ENCODE measurements around the gene AURKAIP1.

AURKAIP1 gene

DNA sequence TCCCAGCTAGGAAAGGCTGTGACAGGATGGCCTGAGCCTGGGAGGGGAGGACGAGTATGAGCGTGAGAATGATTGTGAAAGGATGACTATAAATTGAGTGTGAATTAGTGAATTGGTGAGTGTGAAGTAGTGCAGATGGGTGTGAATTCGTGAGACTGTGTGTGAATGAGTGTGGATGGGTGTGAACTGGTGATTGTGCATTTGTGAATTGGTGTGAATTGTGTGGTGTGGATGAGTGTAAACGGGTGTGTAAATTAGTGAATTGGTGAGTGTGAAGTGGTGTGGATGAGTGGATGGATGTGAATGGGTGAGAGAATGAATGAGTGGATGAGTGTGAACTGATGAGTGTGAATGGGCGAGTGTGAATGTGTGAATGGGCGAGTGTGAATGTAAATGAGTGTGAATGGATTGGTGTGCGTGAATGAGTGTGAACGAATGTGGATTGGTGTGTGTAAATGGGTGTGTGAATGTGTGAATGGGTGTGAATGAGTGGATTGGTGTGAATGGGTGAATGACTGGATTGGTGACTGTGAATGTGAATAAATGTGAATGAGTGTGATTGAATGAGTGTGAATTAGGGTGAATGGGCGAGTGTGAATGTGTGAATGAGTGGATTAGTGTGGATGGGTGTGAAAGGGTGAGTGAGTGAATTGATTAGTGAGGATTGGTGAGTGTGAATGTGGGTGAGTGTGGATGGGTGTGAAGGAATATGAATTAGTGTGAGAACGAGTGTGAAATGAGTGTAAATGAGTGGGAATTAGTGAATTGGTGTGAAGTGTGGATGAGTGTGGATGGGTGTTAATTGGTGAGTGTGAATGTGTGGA lies 8.9 kb downstream of the AURKAIP1 start:
- no peak for TF ChIP-seq BHLHE40 (IDR thresholded peaks at IDR 0.05; ENCODE audit: borderline replicate concordance)
- TF ChIP-seq TARDBP (IDR thresholded peaks at IDR 0.05) = peak; percentile 47; the same call in 1 of the 2 replicates
- TF ChIP-seq ELF4 (IDR thresholded peaks at IDR 0.05) = no peak
- no peak for TF ChIP-seq NFRKB (IDR thresholded peaks at IDR 0.05)
- DNase-seq (ENCODE audit: extremely low spot score) = no peak
- ChIA-PET POLR2A (interaction anchor here (0.8 kb wide), 1 partner anchor 8 kb away, joined by 3 read pairs; no protein-coding TSS in a partner anchor), CTCF (no interaction called here)

GRCh38 chr1:1364266-1364665 lies 10.7 kb downstream of the AURKAIP1 start:
- DNase-seq (ENCODE audit: extremely low spot score) = no peak
- POLR2A ChIA-PET = no interaction called here
- CTCF ChIA-PET = interaction anchor here (0.6 kb wide), 1 partner anchor 262 kb away, joined by 3 read pairs; no protein-coding TSS in a partner anchor
- TF ChIP-seq BHLHE40 (IDR thresholded peaks at IDR 0.05; ENCODE audit: borderline replicate concordance) = no peak
- TF ChIP-seq ARNT (IDR thresholded peaks at IDR 0.05) = no peak
- no peak for TF ChIP-seq HDGF (IDR thresholded peaks at IDR 0.05; ENCODE audit: borderline replicate concordance)

DNA sequence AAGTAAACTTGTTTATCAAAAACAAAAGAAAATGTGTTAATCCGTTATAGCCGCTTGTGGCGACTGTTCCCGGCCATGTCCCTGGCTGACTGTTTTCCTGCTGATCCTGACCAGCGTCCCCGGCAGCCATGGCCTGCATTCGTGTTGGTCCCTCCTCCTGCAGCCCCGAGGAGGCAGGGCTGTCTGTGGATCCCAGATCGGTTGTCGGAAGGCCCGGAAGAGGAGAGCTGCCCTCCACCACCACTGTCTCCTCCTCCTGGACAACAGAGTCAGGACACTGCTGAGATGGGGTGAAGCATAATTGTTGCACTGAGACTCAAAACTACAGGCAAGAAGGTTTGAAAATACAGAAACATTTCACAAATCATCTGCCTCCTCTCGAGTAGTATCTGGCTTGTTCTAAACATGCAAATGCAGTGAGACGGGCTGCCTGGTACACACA lies 13.0 kb downstream of the AURKAIP1 start:
- CTCF ChIA-PET = no interaction called here
- TF ChIP-seq NFRKB (IDR thresholded peaks at IDR 0.05) = no peak
- TF ChIP-seq ELF4 (IDR thresholded peaks at IDR 0.05) = no peak
- TF ChIP-seq SUZ12 (IDR thresholded peaks at IDR 0.05) = no peak
- POLR2A ChIA-PET = no interaction called here
- no peak for DNase-seq (ENCODE audit: extremely low spot score)

GRCh38 chr1:1361233-1361981 lies 13.6 kb downstream of the AURKAIP1 start:
- ChIA-PET POLR2A (no interaction called here), CTCF (no interaction called here)
- TF ChIP-seq NFRKB (IDR thresholded peaks at IDR 0.05) (no peak), ELF4 (IDR thresholded peaks at IDR 0.05) (no peak), LEF1 (IDR thresholded peaks at IDR 0.05; ENCODE audit: borderline replicate concordance) (no peak), SP1 (IDR thresholded peaks at IDR 0.05) (no peak), FOXK2 (IDR thresholded peaks at IDR 0.05) (no peak)
- no peak for DNase-seq (ENCODE audit: extremely low spot score)

DNA sequence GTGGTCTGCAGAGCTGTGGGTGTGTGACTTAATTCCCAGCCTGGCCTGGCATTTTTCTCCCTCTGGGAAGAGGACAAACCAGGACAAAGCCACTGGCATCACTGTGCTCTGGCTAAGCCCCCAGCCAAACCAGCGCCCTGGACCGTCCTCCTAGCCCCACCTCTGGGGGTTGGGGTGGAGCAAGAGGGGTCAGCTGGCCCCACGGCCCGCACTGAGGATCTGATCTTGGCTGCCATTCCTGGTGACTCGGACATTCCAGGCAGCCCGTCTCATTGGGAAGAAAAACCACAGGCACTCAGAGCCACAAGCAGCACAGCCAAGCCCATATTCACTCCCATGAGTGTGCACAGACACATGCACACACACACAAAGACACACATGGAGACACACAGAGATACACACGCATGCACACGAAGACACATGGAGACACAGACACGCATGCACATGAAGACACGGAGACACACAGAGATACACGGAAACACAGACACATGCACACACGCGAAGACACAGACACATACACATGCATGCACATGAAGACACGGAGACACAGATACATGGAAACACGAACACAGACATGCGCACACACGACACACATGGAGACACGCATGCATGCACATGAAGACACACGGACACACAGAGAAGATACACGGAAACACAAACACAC lies 14.4 kb downstream of the AURKAIP1 start:
- DNase-seq (ENCODE audit: extremely low spot score) = no peak
- CTCF ChIA-PET = no interaction called here
- POLR2A ChIA-PET = no interaction called here
- TF ChIP-seq SP1 (IDR thresholded peaks at IDR 0.05) (no peak), ELF4 (IDR thresholded peaks at IDR 0.05) (no peak), NFRKB (IDR thresholded peaks at IDR 0.05) (no peak), FOXA1 (IDR thresholded peaks at IDR 0.05) (no peak), TARDBP (IDR thresholded peaks at IDR 0.05) (no peak), BHLHE40 (IDR thresholded peaks at IDR 0.05; ENCODE audit: borderline replicate concordance) (no peak), HDGF (IDR thresholded peaks at IDR 0.05; ENCODE audit: borderline replicate concordance) (no peak), LEF1 (IDR thresholded peaks at IDR 0.05; ENCODE audit: borderline replicate concordance) (no peak), CTBP1 (IDR thresholded peaks at IDR 0.05; ENCODE audit: borderline replicate concordance) (no peak), ZNF384 (IDR thresholded peaks at IDR 0.05) (no peak), L3MBTL2 (conservative IDR thresholded peaks at IDR 0.05) (no peak)
- TF ChIP-seq, protein P1, sequence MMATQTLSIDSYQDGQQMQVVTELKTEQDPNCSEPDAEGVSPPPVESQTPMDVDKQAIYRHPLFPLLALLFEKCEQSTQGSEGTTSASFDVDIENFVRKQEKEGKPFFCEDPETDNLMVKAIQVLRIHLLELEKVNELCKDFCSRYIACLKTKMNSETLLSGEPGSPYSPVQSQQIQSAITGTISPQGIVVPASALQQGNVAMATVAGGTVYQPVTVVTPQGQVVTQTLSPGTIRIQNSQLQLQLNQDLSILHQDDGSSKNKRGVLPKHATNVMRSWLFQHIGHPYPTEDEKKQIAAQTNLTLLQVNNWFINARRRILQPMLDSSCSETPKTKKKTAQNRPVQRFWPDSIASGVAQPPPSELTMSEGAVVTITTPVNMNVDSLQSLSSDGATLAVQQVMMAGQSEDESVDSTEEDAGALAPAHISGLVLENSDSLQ (IDR thresholded peaks at IDR 0.05) = no peak

DNA sequence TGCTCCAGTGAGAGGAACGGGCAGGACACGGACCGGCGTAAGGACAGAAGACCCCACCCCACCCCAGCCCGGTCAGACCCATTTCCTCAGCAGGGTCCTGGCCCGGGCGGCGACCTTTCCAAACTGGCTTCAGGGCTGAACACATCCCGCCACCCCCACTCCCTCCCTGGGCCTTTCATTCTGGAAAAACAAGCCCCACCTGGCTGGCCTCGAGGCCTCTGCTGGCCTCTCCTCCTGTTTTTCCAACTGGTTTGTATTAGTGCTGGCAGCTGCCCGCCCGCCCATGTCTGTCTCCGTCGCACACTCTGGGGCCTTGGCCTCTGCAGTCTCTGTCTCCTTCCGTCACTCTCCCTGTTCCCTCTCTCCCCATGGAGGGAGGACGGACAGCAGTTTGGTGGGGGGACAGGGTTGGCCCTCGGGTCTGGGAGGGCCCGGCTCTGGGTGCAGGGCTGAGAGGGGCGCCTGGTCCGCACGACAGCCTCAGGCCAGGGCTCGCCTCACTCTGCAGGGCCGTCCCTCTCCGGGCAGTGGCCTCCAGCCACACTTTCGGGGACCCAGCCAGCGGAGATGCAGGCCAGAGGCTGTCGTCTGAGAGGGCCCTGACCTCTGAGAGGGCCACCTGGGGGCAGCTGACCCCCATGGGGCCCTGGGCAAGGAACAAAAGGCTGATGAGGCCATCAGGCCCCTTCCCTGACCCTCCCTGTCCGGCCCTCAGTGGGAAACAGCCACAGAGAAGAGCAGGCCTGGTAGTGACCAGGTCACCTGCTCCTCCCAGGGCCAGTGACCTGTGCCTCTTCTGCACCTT lies 15.1 kb downstream of the AURKAIP1 start:
- POLR2A ChIA-PET = no interaction called here

GRCh38 chr1:1359308-1359663 lies 15.7 kb downstream of the AURKAIP1 start:
- POLR2A ChIA-PET = interaction anchor here (2.3 kb wide), 1 partner anchor 16 kb away, joined by 8 read pairs; the partner anchor contains the start of gene AURKAIP1
- CTCF ChIA-PET = no interaction called here
- no peak for TF ChIP-seq L3MBTL2 (conservative IDR thresholded peaks at IDR 0.05)
- no peak for DNase-seq (ENCODE audit: extremely low spot score)

More for the DNA sequence above, 15.1 kb downstream of the AURKAIP1 start:
- no peak for DNase-seq (ENCODE audit: extremely low spot score)
- TF ChIP-seq FOXK2 (IDR thresholded peaks at IDR 0.05) (no peak), CTBP1 (IDR thresholded peaks at IDR 0.05; ENCODE audit: borderline replicate concordance) (no peak), TARDBP (IDR thresholded peaks at IDR 0.05) (no peak), FOXM1 (IDR thresholded peaks at IDR 0.05; ENCODE audit: borderline replicate concordance) (no peak), SUZ12 (IDR thresholded peaks at IDR 0.05) (no peak), LEF1 (IDR thresholded peaks at IDR 0.05; ENCODE audit: borderline replicate concordance) (no peak), ELF4 (IDR thresholded peaks at IDR 0.05) (no peak), NFRKB (IDR thresholded peaks at IDR 0.05) (no peak), HDGF (IDR thresholded peaks at IDR 0.05; ENCODE audit: borderline replicate concordance) (no peak), ZNF384 (IDR thresholded peaks at IDR 0.05) (no peak), SP1 (IDR thresholded peaks at IDR 0.05) (no peak), BHLHE40 (IDR thresholded peaks at IDR 0.05; ENCODE audit: borderline replicate concordance) (no peak), L3MBTL2 (conservative IDR thresholded peaks at IDR 0.05) (no peak), FOXA1 (IDR thresholded peaks at IDR 0.05) (no peak), ARNT (IDR thresholded peaks at IDR 0.05) (no peak)
- CTCF ChIA-PET = no interaction called here

Measured in HEK293T (cell line).